ENCODE results near the gene WNT3A. TPM values are rescaled to one million over a fixed set of nuclear protein-coding genes. Genes with fewer than 3 reads are reported as not detected.

WNT3A gene
- total RNA-seq, 1 donor from 2014 or later: 10.1 TPM

DNA sequence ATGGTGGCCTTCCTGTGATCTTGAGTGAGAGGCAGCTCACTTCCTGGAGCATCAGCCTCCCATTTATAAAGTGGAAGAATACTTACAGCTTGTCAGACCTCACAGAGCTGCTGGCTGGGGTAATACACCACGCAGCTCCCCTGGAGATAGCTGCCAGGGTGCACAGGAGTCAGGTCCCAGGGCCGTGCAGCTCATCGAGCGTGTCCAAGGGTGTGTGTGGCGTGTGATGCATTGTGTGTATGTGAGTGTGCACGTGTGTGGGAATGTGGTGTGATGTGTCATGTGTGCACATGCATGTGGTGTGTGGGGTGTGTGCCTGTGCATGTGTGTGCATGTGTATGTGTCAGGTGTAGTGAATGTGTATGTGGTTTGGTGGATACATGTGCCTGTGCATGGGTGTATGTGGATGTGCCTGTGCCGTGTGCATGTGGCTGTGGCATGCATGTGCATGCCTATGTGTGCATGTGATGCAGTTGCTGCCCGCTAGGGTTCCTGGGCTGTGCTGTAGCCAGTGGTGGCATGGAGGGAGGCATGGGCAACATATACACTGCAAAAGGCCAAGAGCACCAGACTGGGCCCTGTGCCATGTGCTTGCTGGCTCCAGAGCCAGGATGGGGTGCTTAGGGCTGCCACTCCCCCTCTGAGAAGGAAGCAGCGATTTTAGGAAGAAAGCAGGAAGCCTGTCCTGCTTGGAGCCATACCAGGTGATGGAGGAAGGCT, 24.6 kb downstream of the WNT3A start:
- intact Hi-C loops (cut with DNase I): no loop called here

DNA sequence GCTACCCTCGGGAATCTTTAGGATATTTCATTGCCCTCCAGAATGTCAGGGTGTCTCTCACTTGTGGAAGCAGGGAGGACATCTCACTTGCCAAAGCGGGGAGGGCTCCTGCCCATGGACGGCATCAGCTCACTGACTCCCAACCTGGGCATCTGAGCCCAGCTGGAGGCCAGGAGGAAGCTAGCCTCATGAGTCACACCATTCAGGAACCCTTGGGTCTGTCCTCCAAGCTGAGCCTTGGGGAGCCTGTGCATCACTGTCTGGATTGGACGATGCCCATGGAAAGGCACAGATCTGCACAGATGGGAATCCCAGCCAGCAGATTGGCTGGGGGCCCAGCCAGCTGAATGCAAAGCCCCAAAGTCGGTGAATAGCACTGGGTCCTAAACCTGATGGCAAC, 25.2 kb downstream of the WNT3A start:
- no peak overlapping the region for H3K27ac ChIP-seq
- TF ChIP-seq, protein P1, sequence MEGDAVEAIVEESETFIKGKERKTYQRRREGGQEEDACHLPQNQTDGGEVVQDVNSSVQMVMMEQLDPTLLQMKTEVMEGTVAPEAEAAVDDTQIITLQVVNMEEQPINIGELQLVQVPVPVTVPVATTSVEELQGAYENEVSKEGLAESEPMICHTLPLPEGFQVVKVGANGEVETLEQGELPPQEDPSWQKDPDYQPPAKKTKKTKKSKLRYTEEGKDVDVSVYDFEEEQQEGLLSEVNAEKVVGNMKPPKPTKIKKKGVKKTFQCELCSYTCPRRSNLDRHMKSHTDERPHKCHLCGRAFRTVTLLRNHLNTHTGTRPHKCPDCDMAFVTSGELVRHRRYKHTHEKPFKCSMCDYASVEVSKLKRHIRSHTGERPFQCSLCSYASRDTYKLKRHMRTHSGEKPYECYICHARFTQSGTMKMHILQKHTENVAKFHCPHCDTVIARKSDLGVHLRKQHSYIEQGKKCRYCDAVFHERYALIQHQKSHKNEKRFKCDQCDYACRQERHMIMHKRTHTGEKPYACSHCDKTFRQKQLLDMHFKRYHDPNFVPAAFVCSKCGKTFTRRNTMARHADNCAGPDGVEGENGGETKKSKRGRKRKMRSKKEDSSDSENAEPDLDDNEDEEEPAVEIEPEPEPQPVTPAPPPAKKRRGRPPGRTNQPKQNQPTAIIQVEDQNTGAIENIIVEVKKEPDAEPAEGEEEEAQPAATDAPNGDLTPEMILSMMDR (IDR thresholded peaks at IDR 0.05): no peak
- H3K4me1 ChIP-seq: no peaks in the 10 kb centered on the region
- no peak overlapping the region for H3K4me3 ChIP-seq
- DNase-seq (peak; percentile 40), ATAC-seq (no peak)
- intact Hi-C loops (cut with DNase I): no loop called here
- H3K27me3 ChIP-seq: peaks cover 24% of the 10 kb centered on the region
- no peaks in the 10 kb centered on the region for H3K36me3 ChIP-seq
- H3K9me3 ChIP-seq: no peaks in the 10 kb centered on the region

More for the DNA sequence above, 24.6 kb downstream of the WNT3A start:
- Histone ChIP-seq H3K27me3 (peaks cover 18% of the 10 kb centered on the region), H3K36me3 (no peaks in the 10 kb centered on the region), H3K4me3 (no peak overlapping the region), H3K9me3 (no peaks in the 10 kb centered on the region), H3K27ac (no peak overlapping the region), H3K4me1 (no peaks in the 10 kb centered on the region)
- peak; percentile 12 for ATAC-seq
- TF ChIP-seq, protein P1 (IDR thresholded peaks at IDR 0.05): no peak
- peak; percentile 35 for DNase-seq

DNA sequence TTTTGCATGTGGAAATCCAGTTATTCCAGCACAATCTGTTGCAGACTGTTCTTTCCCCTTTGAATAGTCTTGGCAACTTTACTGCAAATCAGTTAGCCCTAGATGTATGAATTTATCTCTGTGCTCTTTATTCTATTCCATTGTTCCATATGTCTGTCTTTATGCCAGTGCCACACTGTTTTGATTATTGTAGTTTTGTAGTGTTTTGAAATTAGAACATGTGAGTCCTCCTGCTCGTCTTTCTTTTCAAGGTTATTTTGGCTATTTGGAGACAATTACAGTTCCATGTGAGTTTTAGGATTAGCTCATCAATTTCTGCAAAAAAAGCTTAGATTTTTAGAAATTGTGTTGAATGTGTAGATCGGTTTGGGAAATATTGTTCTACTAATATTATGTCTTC, 26.6 kb downstream of the WNT3A start:
- peaks cover 38% of the 10 kb centered on the region for H3K27me3 ChIP-seq
- H3K9me3 ChIP-seq: no peaks in the 10 kb centered on the region
- ATAC-seq (no peak), DNase-seq (no peak)
- H3K4me3 ChIP-seq: no peak overlapping the region
- no peaks in the 10 kb centered on the region for H3K36me3 ChIP-seq
- intact Hi-C loops (cut with DNase I): no loop called here
- peaks cover 8% of the 10 kb centered on the region for H3K4me1 ChIP-seq
- H3K27ac ChIP-seq: no peak overlapping the region
- TF ChIP-seq, protein P1 (IDR thresholded peaks at IDR 0.05): no peak

DNA sequence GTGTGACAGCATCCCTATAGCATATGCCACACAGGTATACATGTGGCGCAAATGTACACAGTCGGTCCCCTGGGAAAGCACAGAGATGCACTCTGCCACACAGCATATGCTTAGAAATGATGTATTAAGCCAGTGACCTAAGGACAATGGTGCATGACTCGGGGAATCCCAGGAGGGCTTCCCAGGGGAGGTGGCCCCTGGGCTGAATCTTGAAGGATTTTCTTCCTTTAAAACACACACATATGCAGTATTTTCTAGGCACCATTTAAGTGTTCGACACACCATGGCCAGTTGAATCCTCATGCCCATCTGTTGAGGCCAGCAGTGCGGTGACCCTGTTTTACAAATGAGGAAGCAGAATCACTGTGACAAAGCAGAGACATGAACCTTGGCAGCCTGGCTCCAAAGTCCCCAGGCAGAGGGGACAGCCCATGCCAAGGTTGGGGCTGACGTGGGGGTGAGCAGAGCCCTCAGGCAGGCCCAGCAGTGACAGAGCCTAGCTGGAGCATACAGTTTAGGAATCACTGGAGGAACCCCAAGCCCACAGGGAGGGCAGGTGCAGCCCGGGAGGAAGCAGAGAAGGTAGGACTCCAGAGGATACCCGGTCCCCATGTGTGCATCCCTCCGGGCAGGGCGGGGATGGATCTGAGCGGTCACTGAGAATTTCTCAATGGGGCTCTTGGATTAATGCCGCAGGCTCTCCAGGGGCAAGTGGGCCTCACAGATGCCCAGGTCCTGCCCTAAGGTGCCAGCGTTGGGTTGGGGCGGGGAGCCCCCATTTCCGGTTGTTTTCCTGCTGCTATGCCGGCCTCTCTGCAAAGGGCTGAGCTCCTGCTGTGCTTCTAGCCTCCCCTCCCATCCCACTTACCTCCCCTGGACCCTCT, 28.4 kb downstream of the WNT3A start:
- ATAC-seq: no peak
- Histone ChIP-seq H3K9me3 (no peaks in the 10 kb centered on the region), H3K4me3 (no peak overlapping the region), H3K36me3 (no peaks in the 10 kb centered on the region), H3K27ac (no peak overlapping the region), H3K4me1 (peaks cover 8% of the 10 kb centered on the region), H3K27me3 (peaks cover 41% of the 10 kb centered on the region)
- TF ChIP-seq, protein P1 (IDR thresholded peaks at IDR 0.05): no peak
- peak; percentile 25 for DNase-seq
- intact Hi-C loops (cut with DNase I): no loop called here

DNA sequence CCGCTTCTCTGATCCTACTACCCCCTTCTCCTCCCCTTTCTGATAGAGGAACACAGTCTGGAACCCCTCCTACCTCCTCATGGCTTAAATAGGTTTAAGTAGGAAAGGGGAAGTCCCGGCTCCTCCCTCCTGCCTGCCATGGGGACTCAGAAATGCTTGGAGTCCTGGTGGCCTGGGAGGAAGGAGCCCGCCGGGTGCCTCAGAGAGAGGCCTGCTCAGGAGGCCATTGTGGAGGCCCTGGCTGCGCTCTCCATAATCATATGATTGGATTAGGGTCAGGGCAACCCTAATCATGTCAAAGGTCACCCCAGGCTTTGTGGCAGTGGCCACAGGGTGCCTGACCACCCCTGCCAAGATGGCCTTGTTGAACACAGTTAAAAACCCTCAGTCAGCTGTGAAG, 29.0 kb downstream of the WNT3A start:
- no peak overlapping the region for H3K4me3 ChIP-seq
- no peaks in the 10 kb centered on the region for H3K9me3 ChIP-seq
- H3K4me1 ChIP-seq: peaks cover 8% of the 10 kb centered on the region
- no peak overlapping the region for H3K27ac ChIP-seq
- intact Hi-C loops (cut with DNase I): no loop called here
- ATAC-seq: no peak
- TF ChIP-seq, protein P1 (IDR thresholded peaks at IDR 0.05): no peak
- H3K27me3 ChIP-seq: peaks cover 41% of the 10 kb centered on the region
- peak; percentile 46 for DNase-seq
- H3K36me3 ChIP-seq: no peaks in the 10 kb centered on the region

All from upper lobe of right lung (tissue), 1 donor.